K562 (cell line): ENCODE measurements around the gene PAQR7.

Source experiments
- AFF4 ChIP-seq: sonication (generic); formaldehyde crosslinking; IDR thresholded peaks from 2 replicates; pipeline ENCODE4 v1.8.0; 2023; ENCODE audit warnings: mild to moderate bottlenecking, missing genetic modification reagents
- ATF3 ChIP-seq, 2 experiments: fragments of 450-650 bp in 1 of 2; sonication (generic) in 1 of 2; formaldehyde crosslinking in 1 of 2; IDR thresholded peaks in 1 of 2; conservative IDR thresholded peaks in 1 of 2; 2 replicates each; pipeline versions ENCODE4 v1.6.1 to v1.8.1; 2016 to 2023; ENCODE audit warnings: mild to moderate bottlenecking in 2 of 2, moderate library complexity in 2 of 2, inconsistent platforms in 1 of 2, missing genetic modification reagents in 1 of 2
- POLR2A ChIP-seq: fragments of 450-650 bp; conservative IDR thresholded peaks from 2 replicates; pipeline ENCODE4 v1.6.1; 2016
- SMAD1 ChIP-seq: fragments of 150-350 bp; IDR thresholded peaks from 2 replicates; pipeline ENCODE4 v1.6.1; 2014; ENCODE audit warnings: low read length, low read depth; ENCODE audit not compliant: partially characterized antibody
- STAT5B ChIP-seq: fragments of 250-450 bp; sonication (Bioruptor Pico); IDR thresholded peaks from 2 replicates; pipeline ENCODE4 v1.8.0; 2021; ENCODE audit warnings: mild to moderate bottlenecking, inconsistent platforms
- ZBTB49 ChIP-seq: sonication (generic); formaldehyde crosslinking; IDR thresholded peaks from 2 replicates; pipeline ENCODE4 v1.8.0; 2022; ENCODE audit warnings: missing genetic modification reagents, mild to moderate bottlenecking, borderline replicate concordance
- ZNF121 ChIP-seq: sonication (generic); formaldehyde crosslinking; conservative IDR thresholded peaks from 2 replicates; pipeline ENCODE4 v1.8.0; 2022; ENCODE audit warnings: missing genetic modification reagents
- TF ChIP-seq, protein P1 (sequence below), 3 experiments: IDR thresholded peaks in 2 of 3; conservative IDR thresholded peaks in 1 of 3; 2 replicates each; pipeline ENCODE4 v1.5.1; 2011 to 2012; ENCODE audit warnings: low read length in 3 of 3, mild to moderate bottlenecking in 3 of 3, control low read depth in 2 of 3, improper control_type of control experiment in 1 of 3, inconsistent platforms in 1 of 3, low read depth in 1 of 3, mixed read lengths in 1 of 3, moderate library complexity in 1 of 3; ENCODE audit not compliant: insufficient read depth in 2 of 3

DNA sequence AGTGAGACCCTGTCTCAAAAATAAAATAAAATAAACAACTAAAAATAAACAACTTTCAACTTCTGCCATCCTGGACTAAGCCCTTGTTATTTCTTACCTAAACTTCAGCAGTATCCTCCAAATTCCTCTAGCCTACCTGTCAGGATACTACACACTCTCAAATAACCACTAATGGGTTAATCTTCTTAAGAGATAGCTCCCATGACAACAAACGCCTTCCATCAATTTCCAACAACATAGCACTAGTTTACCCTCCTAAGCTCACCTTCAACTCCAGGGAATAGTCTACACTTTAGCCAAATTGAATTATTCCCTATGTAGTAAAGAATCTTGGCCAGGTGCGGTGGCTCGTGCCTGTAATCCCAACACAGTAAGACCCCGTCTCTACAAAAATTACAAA is 27.6 kb downstream of the PAQR7 start:
- TF ChIP-seq ZBTB49 (CRISPR knock-in tag) (no peak), AFF4 (CRISPR knock-in tag) (no peak), STAT5B (CRISPR knock-in tag) (no peak), ZNF121 (CRISPR knock-in tag) (no peak), POLR2A (no peak), ATF3 (IDR thresholded peaks at IDR 0.05) (no peak), ATF3 (CRISPR knock-in tag; conservative IDR thresholded peaks at IDR 0.05) (no peak), SMAD1 (no peak)
- TF ChIP-seq, protein P1, sequence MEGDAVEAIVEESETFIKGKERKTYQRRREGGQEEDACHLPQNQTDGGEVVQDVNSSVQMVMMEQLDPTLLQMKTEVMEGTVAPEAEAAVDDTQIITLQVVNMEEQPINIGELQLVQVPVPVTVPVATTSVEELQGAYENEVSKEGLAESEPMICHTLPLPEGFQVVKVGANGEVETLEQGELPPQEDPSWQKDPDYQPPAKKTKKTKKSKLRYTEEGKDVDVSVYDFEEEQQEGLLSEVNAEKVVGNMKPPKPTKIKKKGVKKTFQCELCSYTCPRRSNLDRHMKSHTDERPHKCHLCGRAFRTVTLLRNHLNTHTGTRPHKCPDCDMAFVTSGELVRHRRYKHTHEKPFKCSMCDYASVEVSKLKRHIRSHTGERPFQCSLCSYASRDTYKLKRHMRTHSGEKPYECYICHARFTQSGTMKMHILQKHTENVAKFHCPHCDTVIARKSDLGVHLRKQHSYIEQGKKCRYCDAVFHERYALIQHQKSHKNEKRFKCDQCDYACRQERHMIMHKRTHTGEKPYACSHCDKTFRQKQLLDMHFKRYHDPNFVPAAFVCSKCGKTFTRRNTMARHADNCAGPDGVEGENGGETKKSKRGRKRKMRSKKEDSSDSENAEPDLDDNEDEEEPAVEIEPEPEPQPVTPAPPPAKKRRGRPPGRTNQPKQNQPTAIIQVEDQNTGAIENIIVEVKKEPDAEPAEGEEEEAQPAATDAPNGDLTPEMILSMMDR (IDR thresholded peaks at IDR 0.05 in 2 of 3, conservative IDR thresholded peaks at IDR 0.05 in 1 of 3; ENCODE audit: insufficient read depth in 2 of 3, low read depth in 1 of 3, low read length in 3 of 3) = no peak
